ENCODE results near the gene TTC7B. TPM values are rescaled to one million over a fixed set of nuclear protein-coding genes. Genes with fewer than 3 reads are reported as not detected.

TTC7B gene
- total and polyA plus RNA-seq, 2 donors (not counting 3 experiments of a cell fraction or from before 2014, with no cell fraction given) = 46.8 to 76.5 TPM

DNA sequence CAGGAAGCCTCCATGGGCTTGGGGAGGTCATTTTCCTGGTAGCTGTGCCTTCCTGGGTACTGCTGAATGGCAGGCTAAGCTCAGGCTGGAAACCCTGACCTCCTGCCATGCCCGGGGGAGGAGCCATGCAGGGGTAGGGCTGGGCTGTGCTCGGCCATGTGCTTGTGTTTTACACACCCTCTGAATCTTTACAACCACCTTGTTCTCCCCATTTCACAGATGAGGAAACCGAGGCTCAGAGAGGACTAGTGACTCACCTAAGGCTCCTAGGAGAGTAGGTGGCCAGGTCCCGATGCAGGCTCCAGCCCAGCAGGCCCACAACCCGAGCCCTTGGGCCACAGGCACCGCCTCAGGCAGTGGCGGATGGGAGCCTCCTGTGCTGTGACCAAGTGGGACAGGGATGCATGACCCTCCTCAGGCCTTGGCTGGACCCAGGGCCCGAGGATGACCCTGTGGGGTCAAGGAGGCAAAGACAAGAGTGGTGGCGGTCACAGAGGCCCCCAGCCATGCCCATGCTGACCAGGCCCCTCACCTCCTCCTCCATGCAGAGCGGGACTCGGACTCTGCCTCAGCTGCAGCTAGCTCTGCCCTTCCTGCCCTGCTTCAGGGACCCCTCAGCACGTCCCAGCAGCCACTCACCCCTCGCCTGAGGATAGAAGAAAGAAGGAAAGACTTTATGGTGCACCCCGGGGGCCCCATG, 283.3 kb downstream of the TTC7B start:
- no peak overlapping the region for H2AFZ ChIP-seq (ENCODE audit: low read depth, low read length)
- no peak overlapping the region for H3K9ac ChIP-seq (replicated peaks; ENCODE audit: extremely low read depth, insufficient read depth, low read length)
- no peak for DNase-seq (ENCODE audit: low read depth, low spot score)
- H3K9me3 ChIP-seq (replicated peaks; ENCODE audit: control insufficient read depth, insufficient read depth, low read length) = no peaks in the 10 kb centered on the region
- BruUV-seq (replicated peaks) = no TSS peak
- POLR2A ChIA-PET = no interaction called here
- no peak for FAIRE-seq
- H3K27ac ChIP-seq (ENCODE audit: insufficient read depth, low read depth, low read length) = no peak overlapping the region
- dilution Hi-C loops (cut with MboI; ENCODE audit: extremely low pct_ligation_motif_present, low sequenced_read_pairs) = no loop called here
- H3K4me2 ChIP-seq (ENCODE audit: insufficient read depth, low read length) = no peak overlapping the region
- CTCF ChIA-PET = no interaction called here
- H3K27me3 ChIP-seq (ENCODE audit: control insufficient read depth in 2 of 2, insufficient read depth in 2 of 2, low read length in 2 of 2) = no peaks in the 10 kb centered on the region
- H3K36me3 ChIP-seq (ENCODE audit: control insufficient read depth in 2 of 2, extremely low read depth in 1 of 2, insufficient read depth in 2 of 2, low read length in 2 of 2) = no peaks in the 10 kb centered on the region
- intact Hi-C loops (cut with micrococcal nuclease) = no loop called here
- H4K20me1 ChIP-seq (replicated peaks; ENCODE audit: control insufficient read depth, extremely low read depth, insufficient read depth, low read length) = no peaks in the 10 kb centered on the region
- H3K9me1 ChIP-seq (replicated peaks; ENCODE audit: control insufficient read depth, extremely low read depth, insufficient read depth, low read length) = no peaks in the 10 kb centered on the region
- H3K79me2 ChIP-seq (ENCODE audit: control insufficient read depth, insufficient read depth, low read length) = no peaks in the 10 kb centered on the region
- no peak overlapping the region for H3K4me3 ChIP-seq (replicated peaks in 1 of 3; ENCODE audit: insufficient read depth in 1 of 3, low read depth in 1 of 3, low read length in 3 of 3)
- TF ChIP-seq POLR2A (IDR thresholded peaks at IDR 0.05; ENCODE audit: low read depth, low read length) (no peak), JUN (IDR thresholded peaks at IDR 0.05; ENCODE audit: borderline replicate concordance, insufficient read depth, insufficient read length, low read depth) (no peak), EZH2 (IDR thresholded peaks at IDR 0.05; ENCODE audit: borderline replicate concordance, low read depth, low read length, severe bottlenecking) (no peak), FOS (IDR thresholded peaks at IDR 0.05; ENCODE audit: borderline replicate concordance, insufficient read depth, low read length) (no peak), GATA2 (IDR thresholded peaks at IDR 0.05; ENCODE audit: insufficient read depth, insufficient read length, low read depth, low read length) (no peak), MAX (IDR thresholded peaks at IDR 0.05; ENCODE audit: insufficient read depth, insufficient read length) (no peak), CTCF (IDR thresholded peaks at IDR 0.05; ENCODE audit: extremely low read depth in 1 of 2, insufficient read depth in 1 of 2, low read depth in 1 of 2, low read length in 2 of 2) (no peak), POLR2AphosphoS5 (IDR thresholded peaks at IDR 0.05; ENCODE audit: insufficient read depth, low read depth, low read length) (no peak), MYC (IDR thresholded peaks at IDR 0.05; ENCODE audit: low read depth, low read length) (no peak)
- H3K4me1 ChIP-seq (ENCODE audit: control insufficient read depth, extremely low read depth, insufficient read depth, low read length) = peaks cover 9% of the 10 kb centered on the region

Data from endothelial cell of umbilical vein (primary cell).